OCI-LY3 (cell line): ENCODE measurements around the gene CAPN7.
"Not testable (repeated sequence)": the region's sequence is repeated elsewhere in the genome, so short reads cannot be mapped to it uniquely, and the experiment has no call there.

Experiments used
- H2AFZ ChIP-seq: fragments of 200-600, 300-600 bp; shearing (Covaris generic); 2 replicates; pipeline ENCODE4 v1.6.0; 2014; ENCODE audit warnings: antibody characterized with exemption, low read depth, low read length
- H3K27ac ChIP-seq: fragments of 200-600, 300-600 bp; sonication (generic); 2 replicates; pipeline ENCODE4 v1.5.1; 2014; ENCODE audit warnings: mild to moderate bottlenecking, low read length, moderate library complexity, mixed read lengths
- H3K27me3 ChIP-seq: fragments of 200-600, 300-600 bp; sonication (generic); 2 replicates; pipeline ENCODE4 v1.6.1; 2014; ENCODE audit warnings: low read depth, low read length, mixed read lengths
- H3K36me3 ChIP-seq: fragments of 200-600, 300-600 bp; sonication (generic); replicated peaks from 2 replicates; pipeline ENCODE3; 2014; ENCODE audit warnings: low read depth, low read length, mixed read lengths
- H3K4me1 ChIP-seq: fragments of 300-600, 200-600 bp; sonication (generic); 2 replicates; pipeline ENCODE4 v1.6.1; 2014; ENCODE audit warnings: low read length, mixed read lengths
- H3K4me2 ChIP-seq: fragments of 200-600, 300-600 bp; sonication (generic); 2 replicates; pipeline ENCODE4 v1.6.1; 2014; ENCODE audit warnings: low read length, mixed read lengths
- H3K4me3 ChIP-seq: fragments of 300-600, 200-600 bp; sonication (generic); 2 replicates; pipeline ENCODE4 v1.5.1; 2014; ENCODE audit warnings: antibody characterized with exemption, mild to moderate bottlenecking, low read length, moderate library complexity
- H3K79me2 ChIP-seq: fragments of 300-600, 200-600 bp; shearing (Covaris generic); 2 replicates; pipeline ENCODE4 v1.6.1; 2014; ENCODE audit warnings: mild to moderate bottlenecking, low read length, mixed read lengths
- H3K9ac ChIP-seq: fragments of 300-600, 200-600 bp; shearing (Covaris generic); 2 replicates; pipeline ENCODE4 v1.6.0; 2014; ENCODE audit warnings: mild to moderate bottlenecking, low read length, moderate library complexity
- H3K9me3 ChIP-seq: fragments of 200-600, 300-600 bp; shearing (Covaris generic); 2 replicates; pipeline ENCODE4 v1.6.1; 2014; ENCODE audit warnings: low read length, mixed read lengths; ENCODE audit not compliant: insufficient read depth
- H4K20me1 ChIP-seq: fragments of 200-600, 300-600 bp; sonication (generic); 2 replicates; pipeline ENCODE4 v1.6.1; 2016; ENCODE audit warnings: low read length, mixed read lengths; ENCODE audit not compliant: insufficient read depth
- EZH2phosphoT487 ChIP-seq: fragments of 200-600 bp; shearing (Covaris generic); IDR thresholded peaks from 2 replicates; pipeline ENCODE4 v1.6.1; 2018; ENCODE audit warnings: antibody characterized with exemption, mixed run types, low read depth
- TF ChIP-seq, protein P1 (sequence below): fragments of 200-600, 300-600 bp; sonication (generic); IDR thresholded peaks from 2 replicates; pipeline ENCODE4 v1.5.1; 2014; ENCODE audit warnings: antibody characterized with exemption, low read length, low read depth

The CAPN7 gene

DNA sequence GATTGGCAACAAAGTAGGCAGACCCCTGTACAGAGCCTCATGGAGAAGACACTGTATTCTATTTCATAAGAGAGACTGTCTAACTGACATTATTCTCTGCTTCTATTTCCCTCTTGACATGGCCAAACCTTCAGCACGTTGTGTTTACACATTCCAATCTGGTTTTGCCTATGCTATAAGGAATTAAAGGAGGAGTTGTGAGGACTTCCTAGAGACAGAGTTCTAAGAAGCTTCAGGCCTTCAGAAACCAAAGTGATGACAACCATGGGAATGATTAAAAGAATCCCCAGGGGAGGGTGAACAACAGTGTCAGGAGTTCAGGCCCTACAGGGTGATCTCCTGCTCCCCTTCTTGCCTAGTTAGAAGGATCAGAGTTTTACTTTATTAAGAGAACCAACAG, 44.9 kb upstream of the CAPN7 start:
- no peak overlapping the region for H3K9ac ChIP-seq
- H3K4me1 ChIP-seq: no peaks in the 10 kb centered on the region
- no peak overlapping the region for H2AFZ ChIP-seq
- no peaks in the 10 kb centered on the region for H3K79me2 ChIP-seq
- H3K36me3 ChIP-seq: no peaks in the 10 kb centered on the region
- TF ChIP-seq, protein P1, sequence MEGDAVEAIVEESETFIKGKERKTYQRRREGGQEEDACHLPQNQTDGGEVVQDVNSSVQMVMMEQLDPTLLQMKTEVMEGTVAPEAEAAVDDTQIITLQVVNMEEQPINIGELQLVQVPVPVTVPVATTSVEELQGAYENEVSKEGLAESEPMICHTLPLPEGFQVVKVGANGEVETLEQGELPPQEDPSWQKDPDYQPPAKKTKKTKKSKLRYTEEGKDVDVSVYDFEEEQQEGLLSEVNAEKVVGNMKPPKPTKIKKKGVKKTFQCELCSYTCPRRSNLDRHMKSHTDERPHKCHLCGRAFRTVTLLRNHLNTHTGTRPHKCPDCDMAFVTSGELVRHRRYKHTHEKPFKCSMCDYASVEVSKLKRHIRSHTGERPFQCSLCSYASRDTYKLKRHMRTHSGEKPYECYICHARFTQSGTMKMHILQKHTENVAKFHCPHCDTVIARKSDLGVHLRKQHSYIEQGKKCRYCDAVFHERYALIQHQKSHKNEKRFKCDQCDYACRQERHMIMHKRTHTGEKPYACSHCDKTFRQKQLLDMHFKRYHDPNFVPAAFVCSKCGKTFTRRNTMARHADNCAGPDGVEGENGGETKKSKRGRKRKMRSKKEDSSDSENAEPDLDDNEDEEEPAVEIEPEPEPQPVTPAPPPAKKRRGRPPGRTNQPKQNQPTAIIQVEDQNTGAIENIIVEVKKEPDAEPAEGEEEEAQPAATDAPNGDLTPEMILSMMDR: no peak
- TF ChIP-seq EZH2phosphoT487: no peak
- H3K27ac ChIP-seq: no peak overlapping the region
- H4K20me1 ChIP-seq: no peaks in the 10 kb centered on the region
- H3K4me2 ChIP-seq: no peak overlapping the region
- H3K4me3 ChIP-seq: no peak overlapping the region
- peaks cover 5% of the 10 kb centered on the region; the same call in 1 of the 2 replicates for H3K9me3 ChIP-seq
- H3K27me3 ChIP-seq: peaks cover 21% of the 10 kb centered on the region

DNA sequence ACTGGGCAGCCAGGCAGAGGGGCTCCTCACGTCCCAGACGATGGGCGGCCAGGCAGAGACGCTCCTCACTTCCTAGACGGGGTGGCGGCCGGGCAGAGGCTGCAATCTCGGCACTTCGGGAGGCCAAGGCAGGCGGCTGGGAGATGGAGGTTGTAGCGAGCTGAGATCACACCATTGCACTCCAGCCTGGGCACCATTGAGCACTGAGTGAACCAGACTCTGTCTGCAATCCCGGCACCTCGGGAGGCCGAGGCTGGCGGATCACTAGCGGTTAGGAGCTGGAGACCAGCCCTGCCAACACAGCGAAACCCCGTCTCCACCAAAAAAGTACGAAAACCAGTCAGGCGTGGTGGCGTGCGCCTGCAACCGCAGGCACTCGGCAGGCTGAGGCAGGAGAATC, 42.4 kb upstream of the CAPN7 start:
- H3K4me3 ChIP-seq, H4K20me1 ChIP-seq, H2AFZ ChIP-seq, H3K9ac ChIP-seq, H3K27ac ChIP-seq, H3K4me2 ChIP-seq, H3K36me3 ChIP-seq, H3K9me3 ChIP-seq, H3K79me2 ChIP-seq: not testable (repeated sequence)
- H3K27me3 ChIP-seq: peaks cover 11% of the 10 kb centered on the region
- peaks cover 13% of the 10 kb centered on the region for H3K4me1 ChIP-seq

DNA sequence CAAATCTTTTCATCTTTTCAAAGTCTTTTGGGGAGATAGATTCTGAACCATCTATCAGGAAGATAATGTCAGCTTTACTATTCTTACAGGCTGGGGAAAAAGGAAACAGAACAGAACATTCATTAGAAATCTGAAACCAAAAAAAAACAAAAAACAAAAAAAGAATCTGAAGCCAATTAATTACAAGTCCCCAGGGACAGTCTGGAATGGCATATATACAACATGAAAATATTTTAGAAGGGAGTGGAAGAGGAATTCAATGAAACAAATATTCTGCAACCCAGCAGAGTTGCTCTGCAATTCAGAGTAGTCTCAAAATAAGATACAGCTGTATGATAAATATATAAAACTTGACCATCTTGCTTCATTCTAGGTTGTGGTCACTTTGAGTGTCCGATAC, 41.7 kb upstream of the CAPN7 start:
- H3K36me3 ChIP-seq: no peaks in the 10 kb centered on the region
- no peak overlapping the region for H3K9ac ChIP-seq
- peaks cover 5% of the 10 kb centered on the region; the same call in 1 of the 2 replicates for H3K9me3 ChIP-seq
- peaks cover 13% of the 10 kb centered on the region for H3K4me1 ChIP-seq
- no peak overlapping the region for H3K4me2 ChIP-seq
- no peak overlapping the region for H3K4me3 ChIP-seq
- no peaks in the 10 kb centered on the region for H3K79me2 ChIP-seq
- no peaks in the 10 kb centered on the region for H4K20me1 ChIP-seq
- H3K27me3 ChIP-seq: peaks cover 6% of the 10 kb centered on the region
- no peak for TF ChIP-seq EZH2phosphoT487
- TF ChIP-seq, protein P1: no peak
- H3K27ac ChIP-seq: no peak overlapping the region
- no peak overlapping the region for H2AFZ ChIP-seq

DNA sequence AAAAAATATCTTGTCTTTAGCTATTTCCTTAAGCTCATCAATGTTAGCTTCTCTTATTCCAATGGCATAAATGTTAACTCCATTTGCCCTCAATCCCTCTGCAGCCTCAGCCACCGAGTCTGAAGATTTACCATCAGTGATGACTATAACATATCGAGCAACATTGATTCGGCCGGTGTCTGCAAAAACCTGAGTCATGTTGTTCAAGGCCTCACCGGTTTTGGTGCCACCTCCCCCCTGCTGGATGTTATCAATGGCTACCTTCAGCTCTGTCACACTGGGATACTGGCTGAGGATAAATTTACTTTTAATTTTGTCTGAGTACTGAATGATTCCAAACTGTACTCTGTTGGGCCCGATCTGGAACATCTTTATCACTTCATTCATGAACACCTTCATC, 41.0 kb upstream of the CAPN7 start:
- no peak overlapping the region for H2AFZ ChIP-seq
- H3K27ac ChIP-seq: no peak overlapping the region
- H3K27me3 ChIP-seq: peaks cover 6% of the 10 kb centered on the region
- no peaks in the 10 kb centered on the region for H3K36me3 ChIP-seq
- H3K4me1 ChIP-seq: peaks cover 13% of the 10 kb centered on the region
- no peak overlapping the region for H3K9ac ChIP-seq
- TF ChIP-seq EZH2phosphoT487: no peak
- TF ChIP-seq, protein P1: no peak
- no peaks in the 10 kb centered on the region for H4K20me1 ChIP-seq
- H3K9me3 ChIP-seq: peaks cover 5% of the 10 kb centered on the region; the same call in 1 of the 2 replicates
- no peak overlapping the region for H3K4me2 ChIP-seq
- H3K79me2 ChIP-seq: no peaks in the 10 kb centered on the region
- no peak overlapping the region for H3K4me3 ChIP-seq

DNA sequence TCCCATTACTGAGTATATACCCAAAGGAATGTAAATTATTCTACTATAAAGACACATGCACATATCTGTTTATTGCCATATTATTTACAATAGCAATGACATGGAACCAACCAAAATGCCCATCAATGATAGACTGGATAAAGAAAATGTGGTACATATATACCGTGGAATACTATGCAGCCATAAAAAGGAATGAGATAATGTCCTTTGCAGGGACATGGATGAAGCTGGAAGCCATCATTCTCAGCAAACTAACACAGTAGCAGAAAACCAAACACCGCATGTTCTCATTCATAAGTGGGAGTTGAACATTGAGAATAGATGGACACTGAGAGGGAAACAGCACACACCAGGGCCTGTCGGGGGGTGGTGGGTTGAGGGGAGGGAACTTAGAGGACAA, 39.7 kb upstream of the CAPN7 start:
- not testable (repeated sequence) for H4K20me1 ChIP-seq, H3K36me3 ChIP-seq, H3K27me3 ChIP-seq, H3K9ac ChIP-seq, H3K4me3 ChIP-seq, H3K9me3 ChIP-seq, H3K4me2 ChIP-seq, H2AFZ ChIP-seq, H3K27ac ChIP-seq, H3K79me2 ChIP-seq
- H3K4me1 ChIP-seq: peaks cover 20% of the 10 kb centered on the region
